Esophagus squamous epithelium (tissue), 5 donors: ENCODE measurements around the gene POU3F4. TPM values are rescaled to one million over a fixed set of nuclear protein-coding genes. Genes with fewer than 3 reads are reported as not detected.

Experiments used
- DNase-seq: peaks from one replicate; lab custom pipeline; 2025; lab: John Stamatoyannopoulos, UW
- H3K27ac ChIP-seq, 4 donors: fragments of 200-600 bp; sonication (generic); one replicate each; pipeline ENCODE4 v1.5.1; 2016 to 2019; ENCODE audit warnings: mild to moderate bottlenecking in 1 of 4
- H3K27me3 ChIP-seq, 4 donors: fragments of 200-600 bp; sonication (generic); 1 replicate in 3 of 4; 2 replicates in 1 of 4; pipeline versions ENCODE4 v1.5.1 to v1.6.0; 2017 to 2021; ENCODE audit warnings: antibody characterized with exemption in 1 of 4
- H3K36me3 ChIP-seq, 3 donors: fragments of 200-600 bp; sonication (generic); one replicate each; pipeline ENCODE4 v1.5.1; 2016 to 2019
- H3K4me1 ChIP-seq, 3 donors: fragments of 200-600 bp; sonication (generic); one replicate each; pipeline ENCODE4 v1.5.1; 2017 to 2019
- H3K4me3 ChIP-seq, 4 donors: fragments of 200-600 bp; sonication (generic); 1 replicate in 3 of 4; 2 replicates in 1 of 4; pipeline ENCODE4 v1.5.1; 2016 to 2019; ENCODE audit warnings: mild to moderate bottlenecking in 2 of 4, moderate library complexity in 1 of 4
- H3K9me3 ChIP-seq, 3 donors: fragments of 200-600 bp; sonication (generic); one replicate each; pipeline ENCODE4 v1.5.1; 2016 to 2019
- CTCF ChIP-seq, 6 experiments: fragments of 450-650 bp in 4 of 6; fragments of 200-600 bp in 2 of 6; sonication (generic) in 2 of 6; IDR thresholded peaks; one replicate each; pipeline ENCODE4 v1.5.1; 2016 to 2019; ENCODE audit warnings: antibody characterized with exemption in 6 of 6, mild to moderate bottlenecking in 4 of 6, moderate library complexity in 4 of 6
- POLR2A ChIP-seq, 4 donors: fragments of 450-650 bp; IDR thresholded peaks; one replicate each; pipeline ENCODE4 v1.6.1; 2017; ENCODE audit warnings: antibody characterized with exemption in 4 of 4, mild to moderate bottlenecking in 4 of 4, moderate library complexity in 3 of 4
- WGBS, 2 donors: methylation state at CpG; one replicate each; pipeline ENCODE4 v1.1.5; 2018; 5-methylcytosine and 5-hydroxymethylcytosine counted together
- intact Hi-C: fragments of 100-400 bp; cut with DNase I; formaldehyde crosslinking; loops from one replicate; pipeline ENCODE4 v1.15.0; 2022
- total RNA-seq, 4 donors: library from RNA; depleted of rRNA; stranded (reverse); fragments of >200 nt; gene quantifications; one replicate each; pipeline ENCODE4 v1.1.0, GENCODE V29; 2016
- donor health status: DM: yes; HTN: yes; CAD: no.

POU3F4 gene
- total RNA-seq, result not detected

GRCh38 chrX:83508006-83508405 lies at the start of gene POU3F4:
TSS of gene POU3F4 (plus strand) at chrX:83508290. CDS start at chrX:83508325, 35 bp downstream.
- DNase-seq, result no peak
- intact Hi-C loops, result no loop called here
- Histone ChIP-seq H3K4me3 (peak within 1 kb of the TSS in 2 of 4 donors; percentile 13 to 26), H3K27me3 (peaks cover 0 to 96% (median 17%) of the 10 kb centered on the region in 4 donors), H3K4me1 (peaks cover 0 to 27% (median 0%) of the 10 kb centered on the region in 3 donors), H3K9me3 (no peaks in the 10 kb centered on the region), H3K27ac (no peak within 1 kb of the TSS), H3K36me3 (no peaks in the 10 kb centered on the region)
- TF ChIP-seq POLR2A (IDR thresholded peaks at IDR 0.05), result no peak
- no peak for TF ChIP-seq CTCF (IDR thresholded peaks at IDR 0.05)
- 10 to 50% methylated on average over 2 to 17 of the region's 25 CpGs for WGBS, 2 donors

DNA sequence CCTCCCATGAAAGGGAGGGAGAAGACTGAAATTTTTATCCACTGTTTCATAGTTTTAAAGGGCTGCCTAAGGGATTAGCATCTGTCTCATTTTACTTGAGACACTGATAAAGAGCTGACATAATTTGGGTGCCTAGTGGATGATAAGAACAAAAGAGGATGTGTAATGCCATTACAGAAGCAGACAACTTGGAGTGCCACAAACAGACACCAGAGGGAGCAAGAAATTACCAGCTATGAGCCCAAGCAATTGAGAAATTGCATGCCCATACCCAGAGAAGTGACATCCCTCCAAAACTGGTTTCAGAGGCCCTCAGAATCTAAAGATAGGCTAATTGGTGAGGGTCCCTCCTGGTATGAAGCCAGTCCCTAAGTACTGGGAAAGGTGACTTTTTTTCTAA lies 38.5 kb upstream of the POU3F4 start:
- no peaks in the 10 kb centered on the region for H3K36me3 ChIP-seq
- no peak overlapping the region for H3K4me3 ChIP-seq
- intact Hi-C loops, result no loop called here
- no peaks in the 10 kb centered on the region for H3K27me3 ChIP-seq
- DNase-seq, result no peak
- TF ChIP-seq CTCF (IDR thresholded peaks at IDR 0.05) (peak in 3 of 6 experiments; percentile 16 to 30 (median 27)), POLR2A (IDR thresholded peaks at IDR 0.05) (no peak)
- H3K27ac ChIP-seq, result no peak overlapping the region
- H3K9me3 ChIP-seq, result no peaks in the 10 kb centered on the region
- no peaks in the 10 kb centered on the region for H3K4me1 ChIP-seq

GRCh38 chrX:83495898-83496297 lies 12.2 kb upstream of the POU3F4 start:
- Histone ChIP-seq H3K4me3 (no peak overlapping the region), H3K27me3 (peaks cover 0 to 4% (median 0%) of the 10 kb centered on the region in 4 donors), H3K27ac (no peak overlapping the region), H3K36me3 (no peaks in the 10 kb centered on the region), H3K4me1 (no peaks in the 10 kb centered on the region), H3K9me3 (no peaks in the 10 kb centered on the region)
- TF ChIP-seq CTCF (IDR thresholded peaks at IDR 0.05) (no peak), POLR2A (IDR thresholded peaks at IDR 0.05) (no peak)
- intact Hi-C loops, result no loop called here
- DNase-seq, result no peak
- 17 to 32% methylated on average over 1 to 2 of the region's 2 CpGs for WGBS, 2 donors

- no peaks in the 10 kb centered on the region for H3K9me3 ChIP-seq
- TF ChIP-seq POLR2A (IDR thresholded peaks at IDR 0.05) (no peak), CTCF (IDR thresholded peaks at IDR 0.05) (no peak)
- no peak for DNase-seq
- intact Hi-C loops, result no loop called here
- H3K27me3 ChIP-seq, result peaks cover 0 to 53% (median 9%) of the 10 kb centered on the region in 4 donors
- H3K27ac ChIP-seq, result no peak overlapping the region
- no peak overlapping the region for H3K4me3 ChIP-seq
- H3K36me3 ChIP-seq, result no peaks in the 10 kb centered on the region
- WGBS, 2 donors, result 0 to 33% methylated on average over 1 to 5 of the region's 9 CpGs
- H3K4me1 ChIP-seq, result no peaks in the 10 kb centered on the region
Observed at GRCh38 chrX:83501003-83501402, 7.1 kb upstream of the POU3F4 start.

DNA sequence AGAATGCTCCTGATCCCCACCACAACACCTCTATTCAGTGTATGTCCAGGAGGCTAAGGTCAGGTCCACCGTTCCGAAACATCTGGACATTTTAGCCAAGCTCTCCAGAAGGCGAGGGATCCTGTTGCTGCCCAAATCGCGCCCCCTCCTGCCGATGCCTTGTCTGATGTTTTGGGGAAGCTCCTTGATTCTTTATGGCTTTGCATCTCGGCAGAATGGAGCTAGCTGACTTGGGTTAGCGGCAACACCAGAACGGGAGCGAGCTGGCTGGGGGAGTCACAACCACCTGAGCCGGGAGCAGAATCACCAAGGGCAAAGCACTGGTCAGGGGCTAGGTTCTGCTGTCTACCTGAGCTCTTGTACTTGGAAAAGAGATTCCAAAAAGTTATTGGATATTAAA lies 6.6 kb upstream of the POU3F4 start:
- TF ChIP-seq CTCF (IDR thresholded peaks at IDR 0.05) (no peak), POLR2A (IDR thresholded peaks at IDR 0.05) (no peak)
- Histone ChIP-seq H3K36me3 (no peaks in the 10 kb centered on the region), H3K27ac (no peak overlapping the region), H3K27me3 (peaks cover 0 to 58% (median 10%) of the 10 kb centered on the region in 4 donors), H3K4me3 (no peak overlapping the region), H3K4me1 (no peaks in the 10 kb centered on the region), H3K9me3 (no peaks in the 10 kb centered on the region)
- intact Hi-C loops, result no loop called here
- 20% methylated on average over 3 of the region's 11 CpGs; no CpG with 5 or more reads in 1 of the 2 donors for WGBS, 2 donors
- DNase-seq, result no peak
